ENCODE data around the gene DNM3.

DNA sequence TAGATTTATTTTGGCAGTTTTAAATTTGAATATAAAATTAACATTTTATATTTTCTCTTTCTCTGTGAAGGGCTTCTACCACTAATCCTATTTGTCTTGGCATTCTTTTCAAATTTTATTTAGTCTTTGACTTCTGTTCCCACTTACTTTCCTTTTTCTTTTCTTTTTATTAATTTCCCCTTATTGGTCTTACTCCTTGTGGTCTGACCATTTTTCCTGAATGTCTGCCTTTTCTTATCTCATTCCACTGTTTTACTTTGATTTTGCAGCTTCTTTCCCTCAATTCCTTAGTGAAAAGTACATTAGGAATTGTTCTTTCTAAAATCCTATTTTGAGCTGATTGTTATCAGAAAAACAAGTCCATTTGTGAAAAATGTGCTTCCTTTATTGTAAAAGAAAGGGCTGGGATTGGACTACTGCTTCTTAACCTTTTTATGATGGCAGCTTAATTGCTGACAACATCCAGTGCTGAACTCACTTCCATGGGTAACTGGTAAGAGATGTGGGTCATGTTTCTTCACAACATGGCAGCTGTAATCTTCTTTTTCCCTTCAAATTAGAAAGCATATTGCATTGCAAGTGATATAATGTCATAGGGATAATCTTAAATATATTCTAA lies 284.6 kb downstream of the DNM3 start:
- TF ChIP-seq KDM1A (IDR thresholded peaks at IDR 0.05; ENCODE audit: borderline replicate concordance, low read length) (no peak), HDAC6 (IDR thresholded peaks at IDR 0.05; ENCODE audit: low read depth, low read length) (no peak), EZH2 (IDR thresholded peaks at IDR 0.05; ENCODE audit: low read depth, low read length, severe bottlenecking) (no peak), RFX5 (IDR thresholded peaks at IDR 0.05; ENCODE audit: borderline replicate concordance, low read depth, low read length) (no peak), POLR2A (IDR thresholded peaks at IDR 0.05; ENCODE audit: control extremely low read depth in 1 of 2, low read depth in 2 of 2, low read length in 2 of 2) (no peak), JUND (IDR thresholded peaks at IDR 0.05; ENCODE audit: low read length) (no peak), SIRT6 (IDR thresholded peaks at IDR 0.05; ENCODE audit: low read length) (no peak), POLR2AphosphoS5 (IDR thresholded peaks at IDR 0.05; ENCODE audit: low read depth, low read length) (no peak), CEBPB (IDR thresholded peaks at IDR 0.05; ENCODE audit: low read depth, low read length) (no peak)
- TF ChIP-seq, protein P1, sequence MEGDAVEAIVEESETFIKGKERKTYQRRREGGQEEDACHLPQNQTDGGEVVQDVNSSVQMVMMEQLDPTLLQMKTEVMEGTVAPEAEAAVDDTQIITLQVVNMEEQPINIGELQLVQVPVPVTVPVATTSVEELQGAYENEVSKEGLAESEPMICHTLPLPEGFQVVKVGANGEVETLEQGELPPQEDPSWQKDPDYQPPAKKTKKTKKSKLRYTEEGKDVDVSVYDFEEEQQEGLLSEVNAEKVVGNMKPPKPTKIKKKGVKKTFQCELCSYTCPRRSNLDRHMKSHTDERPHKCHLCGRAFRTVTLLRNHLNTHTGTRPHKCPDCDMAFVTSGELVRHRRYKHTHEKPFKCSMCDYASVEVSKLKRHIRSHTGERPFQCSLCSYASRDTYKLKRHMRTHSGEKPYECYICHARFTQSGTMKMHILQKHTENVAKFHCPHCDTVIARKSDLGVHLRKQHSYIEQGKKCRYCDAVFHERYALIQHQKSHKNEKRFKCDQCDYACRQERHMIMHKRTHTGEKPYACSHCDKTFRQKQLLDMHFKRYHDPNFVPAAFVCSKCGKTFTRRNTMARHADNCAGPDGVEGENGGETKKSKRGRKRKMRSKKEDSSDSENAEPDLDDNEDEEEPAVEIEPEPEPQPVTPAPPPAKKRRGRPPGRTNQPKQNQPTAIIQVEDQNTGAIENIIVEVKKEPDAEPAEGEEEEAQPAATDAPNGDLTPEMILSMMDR (IDR thresholded peaks at IDR 0.05; ENCODE audit: control extremely low read depth in 1 of 3, insufficient read depth in 1 of 3, low read depth in 1 of 3, low read length in 3 of 3) = no peak

All from H1 (cell line).